GM23338 (cell line): ENCODE data around the gene EXOC6. TPM values are rescaled to one million over a fixed set of nuclear protein-coding genes. Genes with fewer than 3 reads are reported as not detected.

ENCODE experiments used
- ATAC-seq: fragments of 200-7000 bp; cut with Tn5 transposase; 3 replicates; pipeline ENCODE4 v1.9.1; 2020
- DNase-seq: peaks from one replicate; pipeline ENCODE4 v3.0.0-alpha.2; 2015; ENCODE audit warnings: low spot score
- H2AFZ ChIP-seq: fragments of 200-600 bp; sonication (generic); 2 replicates; pipeline ENCODE4 v1.8.0; 2016; ENCODE audit warnings: antibody characterized with exemption, mild to moderate bottlenecking, moderate library complexity
- H3F3A ChIP-seq: fragments of 200-600 bp; sonication (generic); replicated peaks from 2 replicates; pipeline ENCODE4 v1.8.0; 2017; ENCODE audit warnings: antibody characterized with exemption, mixed run types, low read depth
- H3K27ac ChIP-seq: fragments of 200-600 bp; sonication (generic); 2 replicates; pipeline ENCODE4 v1.6.1; 2016; ENCODE audit warnings: low read depth
- H3K27me3 ChIP-seq: fragments of 200-600 bp; sonication (generic); 2 replicates; pipeline ENCODE4 v1.8.0; 2016; ENCODE audit warnings: mild to moderate bottlenecking, mixed run types, moderate library complexity; ENCODE audit not compliant: insufficient read depth
- H3K36me3 ChIP-seq: fragments of 200-600 bp; sonication (generic); 2 replicates; pipeline ENCODE4 v1.8.0; 2016; ENCODE audit warnings: mild to moderate bottlenecking; ENCODE audit not compliant: insufficient read depth
- H3K4me1 ChIP-seq: fragments of 200-600 bp; sonication (generic); 2 replicates; pipeline ENCODE4 v1.8.0; 2016; ENCODE audit warnings: mild to moderate bottlenecking, moderate library complexity; ENCODE audit not compliant: insufficient read depth
- H3K4me2 ChIP-seq: fragments of 200-600 bp; sonication (generic); 2 replicates; pipeline ENCODE4 v1.7.1; 2017; ENCODE audit warnings: mixed run types
- H3K4me3 ChIP-seq: fragments of 200-600 bp; sonication (generic); 2 replicates; pipeline ENCODE4 v1.6.1; 2016; ENCODE audit warnings: mixed run types
- H3K79me2 ChIP-seq: fragments of 200-600 bp; sonication (generic); replicated peaks from 2 replicates; pipeline ENCODE4 v1.8.0; 2017; ENCODE audit warnings: mild to moderate bottlenecking; ENCODE audit not compliant: insufficient read depth
- H3K9me2 ChIP-seq: fragments of 200-600 bp; sonication (generic); 2 replicates; pipeline ENCODE4 v1.8.0; 2017; ENCODE audit not compliant: insufficient read depth
- H4K20me1 ChIP-seq: fragments of 200-600 bp; sonication (generic); replicated peaks from 2 replicates; pipeline ENCODE4 v1.8.0; 2017; ENCODE audit warnings: mild to moderate bottlenecking; ENCODE audit not compliant: insufficient read depth
- H3K27ac Mint-ChIP-seq: 2 replicates; pipeline ENCODE4 v1.8.0; 2020; ENCODE audit warnings: inconsistent platforms, mild to moderate bottlenecking, moderate library complexity, mixed read lengths
- H3K27me3 Mint-ChIP-seq: 3 replicates; pipeline ENCODE4 v1.8.0; 2022; ENCODE audit warnings: low read depth, mild to moderate bottlenecking, moderate library complexity, mixed read lengths, inconsistent platforms; ENCODE audit not compliant: insufficient read depth, poor library complexity
- H3K36me3 Mint-ChIP-seq: 3 replicates; pipeline ENCODE4 v1.8.0; 2021; ENCODE audit warnings: low read depth, mild to moderate bottlenecking, inconsistent platforms, moderate library complexity, mixed read lengths
- H3K4me1 Mint-ChIP-seq: 3 replicates; pipeline ENCODE4 v1.8.0; 2020; ENCODE audit warnings: mild to moderate bottlenecking, inconsistent platforms, mixed read lengths
- H3K4me3 Mint-ChIP-seq: 3 replicates; pipeline ENCODE4 v1.8.0; 2021; ENCODE audit warnings: moderate library complexity, mild to moderate bottlenecking, inconsistent platforms, mixed read lengths
- H3K9me3 Mint-ChIP-seq: 3 replicates; pipeline ENCODE4 v1.8.0; 2020; ENCODE audit warnings: moderate library complexity, mild to moderate bottlenecking, inconsistent platforms, mixed read lengths
- CREB1 ChIP-seq: fragments of 250-450 bp; sonication (Bioruptor Pico); IDR thresholded peaks from 2 replicates; pipeline ENCODE4 v1.5.0; 2020; ENCODE audit warnings: low read depth, mild to moderate bottlenecking, moderate library complexity
- EZH2 ChIP-seq: fragments of 200-600 bp; sonication (generic); IDR thresholded peaks from one replicate; pipeline ENCODE4 v1.8.0; 2017; ENCODE audit warnings: antibody characterized with exemption, mild to moderate bottlenecking, low read depth; ENCODE audit not compliant: unreplicated experiment
- JUNB ChIP-seq: IDR thresholded peaks from one replicate; pipeline ENCODE4 v1.6.1; 2016; ENCODE audit warnings: antibody characterized with exemption; ENCODE audit not compliant: unreplicated experiment
- POLR2AphosphoS5 ChIP-seq: IDR thresholded peaks from 2 replicates; pipeline ENCODE4 v1.6.1; 2016; ENCODE audit warnings: antibody characterized with exemption, low read depth
- REST ChIP-seq: IDR thresholded peaks from one replicate; pipeline ENCODE4 v1.6.1; 2018; ENCODE audit warnings: antibody characterized with exemption; ENCODE audit not compliant: unreplicated experiment
- ZNF462 ChIP-seq: fragments of 250-450 bp; sonication (Bioruptor Pico); IDR thresholded peaks from 2 replicates; pipeline ENCODE4 v1.5.0; 2020; ENCODE audit warnings: mild to moderate bottlenecking, moderate library complexity
- polyA plus RNA-seq: library from polyadenylated mRNA; unstranded; fragments of >200 nt; fragmentation: Nextera tagmentation; extraction: Ambion mirVana; gene quantifications from 2 replicates; pipeline ENCODE4 v1.2.1, GENCODE V29; 2016
- total RNA-seq: library from RNA; depleted of rRNA; stranded (reverse); fragments of >200 nt; shearing (Covaris generic); gene quantifications from 2 replicates; pipeline ENCODE4 v1.2.3, GENCODE V29; 2014

EXOC6 gene
- total and polyA plus RNA-seq, 2 experiments from 2014 or later: 5.0 to 6.0 TPM

- no peak for TF ChIP-seq ZNF462
- TF ChIP-seq POLR2AphosphoS5: no peak
- no peak for TF ChIP-seq JUNB
- no peak for TF ChIP-seq EZH2
- no peak for TF ChIP-seq CREB1
- TF ChIP-seq REST: no peak
- Histone ChIP-seq H3K27ac (no peak overlapping the region), H4K20me1 (no peaks in the 10 kb centered on the region; the same call in 1 of the 2 replicates), H3K4me1 (peaks cover 13% of the 10 kb centered on the region; the same call in 1 of the 2 replicates), H3K79me2 (no peaks in the 10 kb centered on the region), H3F3A (no peaks in the 10 kb centered on the region), H3K36me3 (no peaks in the 10 kb centered on the region), H3K9me2 (no peaks in the 10 kb centered on the region), H3K4me3 (no peak overlapping the region), H3K27me3 (peaks cover 51% of the 10 kb centered on the region), H3K4me2 (no peak overlapping the region), H2AFZ (no peak overlapping the region)
- Mint-ChIP-seq H3K27ac (no peak overlapping the region), H3K27me3 (peaks cover 24% of the 10 kb centered on the region), H3K36me3 (no peaks in the 10 kb centered on the region), H3K4me1 (peaks cover 8% of the 10 kb centered on the region; the same call in 2 of the 3 replicates), H3K9me3 (peaks cover 4% of the 10 kb centered on the region; the same call in 2 of the 3 replicates), H3K4me3 (no peak overlapping the region)
- DNase-seq (no peak), ATAC-seq (no peak)
Measured at GRCh38 chr10:92850185-92850584, 1.9 kb downstream of the EXOC6 start.
